Measurements from ENCODE around the gene AQP1.

DNA sequence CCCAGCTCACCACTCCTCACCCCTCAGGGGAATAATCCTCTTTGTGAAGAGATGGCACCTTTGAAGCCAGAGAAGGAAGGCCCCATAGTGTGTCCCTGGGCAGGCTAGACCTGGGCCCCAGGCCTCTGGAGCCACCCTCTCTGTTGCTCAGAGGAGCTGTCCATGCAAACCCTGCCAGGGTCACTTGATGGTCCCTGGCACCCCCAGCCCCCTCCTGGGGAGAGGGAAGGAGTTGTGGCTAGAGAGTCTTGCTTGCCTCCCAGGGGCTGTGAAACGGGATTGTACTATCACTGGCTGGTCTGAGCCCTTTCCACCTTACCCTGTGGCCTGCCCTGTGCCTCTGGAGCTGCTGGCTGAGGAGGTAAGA, 57.9 kb downstream of the AQP1 start:
- TF ChIP-seq POLR2AphosphoS5 (IDR thresholded peaks at IDR 0.05; ENCODE audit: low read depth, low read length), result no peak
- no peak for TF ChIP-seq POLR2A (IDR thresholded peaks at IDR 0.05; ENCODE audit: low read depth, low read length)

Data from GM12892 (cell line).